ENCODE results near the gene TLK1. TPM values are rescaled to one million over a fixed set of nuclear protein-coding genes. Genes with fewer than 3 reads are reported as not detected.

TLK1 gene
- total and polyA plus RNA-seq, 2 of the 4 experiments (the other 2 are of a cell fraction): 7.3 to 12.5 TPM

DNA sequence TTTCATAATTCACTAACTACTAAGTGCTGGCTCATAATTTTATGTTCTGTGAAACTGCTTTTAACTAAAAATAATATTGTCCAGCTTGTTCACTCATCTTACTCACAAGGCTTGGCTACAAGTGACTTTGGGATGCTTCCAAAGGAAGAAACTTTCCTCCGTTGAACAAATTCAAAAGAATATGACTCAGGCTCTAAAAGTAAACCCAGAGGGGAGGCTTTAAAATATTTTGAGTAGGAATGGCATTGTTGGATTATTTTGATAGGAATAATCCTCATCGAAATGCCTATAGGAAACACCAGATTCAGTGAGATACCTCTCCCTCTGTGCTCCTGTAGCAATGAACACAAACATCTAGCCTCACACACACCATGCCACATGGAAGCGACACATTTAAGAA, 25.2 kb upstream of the TLK1 start:
- Histone ChIP-seq H3K4me2 (ENCODE audit: low read depth, low read length) (peak overlapping the region; percentile 67), H4K8ac (ENCODE audit: low read depth in 2 of 2, low read length in 2 of 2) (peak overlapping the region in 1 of 2 experiments; percentile 74; a peak in 2 of 4 replicates), H2BK5ac (ENCODE audit: low read depth, low read length, poor library complexity, severe bottlenecking) (peak overlapping the region; percentile 88), H3K18ac (ENCODE audit: low read depth, low read length) (peak overlapping the region; percentile 78; the same call in 1 of the 2 replicates), H2BK120ac (ENCODE audit: low read depth, low read length) (peak overlapping the region; percentile 95), H4K20me1 (ENCODE audit: insufficient read depth, low read length) (no peaks in the 10 kb centered on the region), H2AK5ac (ENCODE audit: low read depth, low read length) (peak overlapping the region; percentile 76), H2BK20ac (ENCODE audit: low read depth, low read length) (peak overlapping the region; percentile 90), H3K4me1 (ENCODE audit: control insufficient read depth, insufficient read depth, low read length) (peaks cover 8% of the 10 kb centered on the region), H3K27ac (ENCODE audit: insufficient read depth, low read length) (peak overlapping the region; percentile 67; the same call in 1 of the 2 replicates), H3K56ac (ENCODE audit: extremely low read depth, insufficient read depth, low read length) (peak overlapping the region; percentile 8; the same call in 1 of the 2 replicates), H4K91ac (ENCODE audit: insufficient read depth, low read depth, low read length) (peak overlapping the region; percentile 80), H3K9ac (ENCODE audit: low read depth, low read length) (peak overlapping the region; percentile 24; the same call in 1 of the 2 replicates), H3K4ac (ENCODE audit: low read depth, low read length) (peak overlapping the region; percentile 94), H2AK9ac (replicated peaks; ENCODE audit: low read depth, low read length, poor library complexity) (peak overlapping the region; percentile 38), H3K36me3 (ENCODE audit: control insufficient read depth, insufficient read depth, low read length) (no peaks in the 10 kb centered on the region), H3K9me3 (ENCODE audit: control insufficient read depth, insufficient read depth, low read length) (no peaks in the 10 kb centered on the region), H3K4me3 (ENCODE audit: insufficient read depth, low read depth, low read length) (no peak overlapping the region), H3K23ac (ENCODE audit: low read depth, low read length) (peak overlapping the region; percentile 93), H2BK15ac (ENCODE audit: low read depth, low read length) (peak overlapping the region; percentile 95; the same call in 2 of the 3 replicates), H3K9me1 (ENCODE audit: insufficient read depth, low read length) (peaks cover 8% of the 10 kb centered on the region), H3K79me1 (ENCODE audit: low read depth in 1 of 2, low read length in 2 of 2) (0 out of 4 replicates have a peak, but pooled peaks cover 0 to 3% of the 10 kb centered on the region in 2 experiments), H3K14ac (replicated peaks; ENCODE audit: low read depth, low read length) (peak overlapping the region; percentile 64), H4K5ac (ENCODE audit: low read depth, low read length) (peak overlapping the region; percentile 14; the same call in 1 of the 2 replicates), H2AFZ (replicated peaks; ENCODE audit: low read length, poor library complexity) (peak overlapping the region; percentile 84), H3K27me3 (ENCODE audit: control insufficient read depth, insufficient read depth, low read length) (no peaks in the 10 kb centered on the region)
- intact Hi-C loops (cut with micrococcal nuclease): no loop called here
- TF ChIP-seq BHLHE40 (IDR thresholded peaks at IDR 0.05; ENCODE audit: low read depth, low read length) (no peak), MXI1 (IDR thresholded peaks at IDR 0.05; ENCODE audit: borderline replicate concordance, low read depth, low read length) (0 out of 2 replicates have a peak, but pooled peaks have one; percentile 17)
- ChIA-PET CTCF (interaction anchor here (0.7 kb wide), 1 partner anchor 92 kb away, joined by 3 read pairs; no protein-coding TSS in a partner anchor), POLR2A (ENCODE audit: unreplicated experiment) (no interaction called here)
- no TSS peak for BruUV-seq (replicated peaks)
- ATAC-seq (ENCODE audit: low read depth) (peak; percentile 81), DNase-seq (peak; percentile 87)
- no CpG with 5 or more reads among the region's 3 CpGs for WGBS, 2 experiments (ENCODE audit: extremely low coverage in 2 of 2, insufficient read length in 1 of 2)
- in situ Hi-C loops (cut with MboI; ENCODE audit: low sequenced_read_pairs): no loop called here
- dilution Hi-C loops (cut with HindIII; ENCODE audit: low sequenced_read_pairs, unreplicated experiment): no loop called here
